HCEC 1CT (cell line): ENCODE results near the gene TSHZ3.

Experiments used
- DNase-seq: peaks from one replicate; pipeline ENCODE4 v3.0.0-alpha.2; 2017

Gene TSHZ3

GRCh38 chr19:31280287-31281006 is 68.8 kb downstream of the TSHZ3 start:
- DNase-seq: no peak

- DNase-seq: no peak
These were observed 69.8 kb downstream of the TSHZ3 start for GRCh38 chr19:31279436-31279765.

GRCh38 chr19:31278555-31279435 is 70.4 kb downstream of the TSHZ3 start:
- DNase-seq: no peak

- no peak for DNase-seq
These were observed 71.7 kb downstream of the TSHZ3 start for GRCh38 chr19:31277516-31277915.

GRCh38 chr19:31276831-31277230 is 72.4 kb downstream of the TSHZ3 start:
- DNase-seq: no peak

GRCh38 chr19:31275068-31275334 is 74.2 kb downstream of the TSHZ3 start:
- no peak for DNase-seq

GRCh38 chr19:31274251-31275067 is 74.8 kb downstream of the TSHZ3 start:
- no peak for DNase-seq

- no peak for DNase-seq
These were observed 76.6 kb downstream of the TSHZ3 start for GRCh38 chr19:31272583-31273106.

- no peak for DNase-seq
These were observed 77.8 kb downstream of the TSHZ3 start for GRCh38 chr19:31271306-31271911.

GRCh38 chr19:31270897-31271296 is 78.3 kb downstream of the TSHZ3 start:
- DNase-seq: no peak

- DNase-seq: no peak
These were observed 79.7 kb downstream of the TSHZ3 start for GRCh38 chr19:31269425-31270127.

GRCh38 chr19:31268751-31269383 is 80.4 kb downstream of the TSHZ3 start:
- no peak for DNase-seq

GRCh38 chr19:31266731-31267130 is 82.5 kb downstream of the TSHZ3 start:
- DNase-seq: no peak

GRCh38 chr19:31266196-31266595 is 83.0 kb downstream of the TSHZ3 start:
- no peak for DNase-seq

GRCh38 chr19:31264041-31264778 is 85.0 kb downstream of the TSHZ3 start:
- no peak for DNase-seq

- DNase-seq: no peak
These were observed 85.9 kb downstream of the TSHZ3 start for GRCh38 chr19:31263328-31263727.

- no peak for DNase-seq
These were observed 86.5 kb downstream of the TSHZ3 start for GRCh38 chr19:31262725-31263191.

GRCh38 chr19:31261603-31262212 is 87.5 kb downstream of the TSHZ3 start:
- no peak for DNase-seq

GRCh38 chr19:31261019-31261602 is 88.1 kb downstream of the TSHZ3 start:
- no peak for DNase-seq
